WTC11 (cell line): Measurements from ENCODE around the gene DNASE1L2. TPM values are rescaled to one million over a fixed set of nuclear protein-coding genes. Genes with fewer than 3 reads are reported as not detected.

Experiments used
- ATAC-seq: fragments of 200-7000 bp; cut with Tn5 transposase; 2 replicates; pipeline ENCODE4 v1.10.0; 2021; ENCODE audit warnings: mild to moderate bottlenecking, moderate library complexity
- CTCF ChIA-PET: fragments of 300-600 bp; sonication (Branson Sonifier 250); formaldehyde crosslinking; loops from one replicate; lab custom pipeline; 2021; ENCODE audit warnings: antibody characterized with exemption; lab: Charles Lee
- POLR2A ChIA-PET: fragments of 350-600 bp; sonication (Branson Sonifier 250); formaldehyde crosslinking; loops from one replicate; lab custom pipeline; 2021; ENCODE audit warnings: antibody characterized with exemption; lab: Charles Lee
- DNase-seq: peaks from one replicate; pipeline ENCODE4 v3.0.0; 2021; ENCODE audit warnings: low spot score
- H3K27ac Mint-ChIP-seq: 2 replicates; pipeline ENCODE4 v1.8.0; 2021; ENCODE audit warnings: mixed read lengths
- H3K27me3 Mint-ChIP-seq: 2 replicates; pipeline ENCODE4 v1.8.0; 2021; ENCODE audit warnings: low read depth, mild to moderate bottlenecking, moderate library complexity, mixed read lengths
- H3K36me3 Mint-ChIP-seq: 2 replicates; pipeline ENCODE4 v1.8.0; 2021; ENCODE audit warnings: mixed read lengths
- H3K4me1 Mint-ChIP-seq: 2 replicates; pipeline ENCODE4 v1.8.0; 2022; ENCODE audit warnings: mixed read lengths
- H3K4me3 Mint-ChIP-seq: 2 replicates; pipeline ENCODE4 v1.8.0; 2021; ENCODE audit warnings: mild to moderate bottlenecking, moderate library complexity, mixed read lengths
- H3K9me3 Mint-ChIP-seq: 2 replicates; pipeline ENCODE4 v1.8.0; 2021; ENCODE audit warnings: mixed read lengths
- CBFB ChIP-seq: sonication (generic); formaldehyde crosslinking; IDR thresholded peaks from 2 replicates; pipeline ENCODE4 v1.8.1; 2022; ENCODE audit warnings: mild to moderate bottlenecking, low read depth, missing genetic modification reagents
- CREM ChIP-seq: sonication (generic); formaldehyde crosslinking; IDR thresholded peaks from 2 replicates; pipeline ENCODE4 v1.8.1; 2022; ENCODE audit warnings: mild to moderate bottlenecking, missing genetic modification reagents, moderate library complexity
- E2F1 ChIP-seq: sonication (generic); formaldehyde crosslinking; IDR thresholded peaks from 2 replicates; pipeline ENCODE4 v1.8.0; 2022; ENCODE audit warnings: mild to moderate bottlenecking, missing genetic modification reagents
- ETV6 ChIP-seq: sonication (generic); formaldehyde crosslinking; IDR thresholded peaks from 2 replicates; pipeline ENCODE4 v1.8.1; 2022; ENCODE audit warnings: mild to moderate bottlenecking, missing genetic modification reagents
- FOXP4 ChIP-seq: sonication (generic); formaldehyde crosslinking; IDR thresholded peaks from 2 replicates; pipeline ENCODE4 v1.8.0; 2022; ENCODE audit warnings: mild to moderate bottlenecking, missing genetic modification reagents
- KAT7 ChIP-seq: sonication (generic); formaldehyde crosslinking; IDR thresholded peaks from 2 replicates; pipeline ENCODE4 v1.8.1; 2023; ENCODE audit warnings: missing genetic modification reagents, mild to moderate bottlenecking, borderline replicate concordance
- MAX ChIP-seq: sonication (generic); formaldehyde crosslinking; IDR thresholded peaks from 2 replicates; pipeline ENCODE4 v1.8.0; 2022; ENCODE audit warnings: mild to moderate bottlenecking, missing genetic modification reagents
- NFE2L1 ChIP-seq: sonication (generic); formaldehyde crosslinking; IDR thresholded peaks from 2 replicates; pipeline ENCODE4 v1.8.1; 2023; ENCODE audit warnings: missing genetic modification reagents
- PRDM15 ChIP-seq: sonication (generic); formaldehyde crosslinking; IDR thresholded peaks from 2 replicates; pipeline ENCODE4 v1.8.0; 2022; ENCODE audit warnings: missing genetic modification reagents
- SMAD3 ChIP-seq: sonication (generic); formaldehyde crosslinking; IDR thresholded peaks from 2 replicates; pipeline ENCODE4 v1.8.0; 2022; ENCODE audit warnings: missing genetic modification reagents, mild to moderate bottlenecking, borderline replicate concordance
- SP1 ChIP-seq: sonication (generic); formaldehyde crosslinking; conservative IDR thresholded peaks from 2 replicates; pipeline ENCODE4 v1.8.1; 2022; ENCODE audit warnings: missing genetic modification reagents
- TCF7 ChIP-seq: sonication (generic); formaldehyde crosslinking; IDR thresholded peaks from 2 replicates; pipeline ENCODE4 v1.8.0; 2022; ENCODE audit warnings: mild to moderate bottlenecking, low read depth, missing genetic modification reagents, moderate library complexity
- TP53 ChIP-seq: sonication (generic); formaldehyde crosslinking; IDR thresholded peaks from 2 replicates; pipeline ENCODE4 v1.8.1; 2023; ENCODE audit warnings: mild to moderate bottlenecking, missing genetic modification reagents
- ZBTB43 ChIP-seq: sonication (generic); formaldehyde crosslinking; IDR thresholded peaks from 2 replicates; pipeline ENCODE4 v1.8.1; 2023; ENCODE audit warnings: mild to moderate bottlenecking, missing genetic modification reagents
- ZNF121 ChIP-seq: sonication (generic); formaldehyde crosslinking; IDR thresholded peaks from 2 replicates; pipeline ENCODE4 v1.8.0; 2023; ENCODE audit warnings: missing genetic modification reagents
- ZNF219 ChIP-seq: sonication (generic); formaldehyde crosslinking; IDR thresholded peaks from 2 replicates; pipeline ENCODE4 v1.8.0; 2023; ENCODE audit warnings: missing genetic modification reagents, mild to moderate bottlenecking, borderline replicate concordance
- ZNF232 ChIP-seq: sonication (generic); formaldehyde crosslinking; IDR thresholded peaks from 2 replicates; pipeline ENCODE4 v1.8.0; 2022; ENCODE audit warnings: mild to moderate bottlenecking, missing genetic modification reagents
- ZNF423 ChIP-seq: fragments of 250-450 bp; sonication (Bioruptor Pico); IDR thresholded peaks from 2 replicates; pipeline ENCODE4 v2.1.2; 2022; ENCODE audit warnings: mild to moderate bottlenecking, moderate library complexity
- total RNA-seq: library from RNA; stranded (reverse); gene quantifications from 3 replicates; pipeline ENCODE4 v1.2.3, GENCODE V29; 2021
- TF ChIP-seq, protein P1 (sequence below): fragments of 250-450 bp; sonication (Bioruptor Pico); IDR thresholded peaks from 2 replicates; pipeline ENCODE4 v1.9.0; 2021; ENCODE audit warnings: moderate library complexity, mild to moderate bottlenecking, inconsistent platforms, borderline replicate concordance
- TF ChIP-seq, protein P2 (sequence below): fragments of 250-450 bp; sonication (Bioruptor Pico); IDR thresholded peaks from 2 replicates; pipeline ENCODE4 v1.8.0; 2021; ENCODE audit warnings: mild to moderate bottlenecking

The DNASE1L2 gene
- total RNA-seq, 1 experiment from 2014 or later, result 0.66 TPM

DNA sequence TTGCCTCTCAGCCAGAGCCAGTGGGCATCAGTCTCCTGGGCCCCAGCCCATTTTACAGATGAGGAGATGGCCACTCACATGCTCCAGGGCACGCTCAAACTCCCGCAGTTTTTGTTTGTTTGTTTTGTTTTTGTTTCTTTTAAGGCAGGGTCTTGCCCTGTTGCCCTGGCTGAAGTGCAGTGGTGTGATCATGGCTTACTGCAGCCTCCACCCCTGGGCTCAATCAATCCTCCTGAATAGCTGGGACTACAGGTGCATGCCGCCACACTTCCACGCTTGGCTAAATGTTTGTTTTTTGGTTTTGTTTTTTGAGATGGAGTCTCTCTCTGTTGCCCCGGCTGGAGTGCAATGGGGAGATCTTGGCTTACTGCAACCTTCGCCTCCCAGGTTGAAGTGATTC is 9.3 kb upstream of the DNASE1L2 start:
- POLR2A ChIA-PET, result interaction anchor here (0.6 kb wide), 1 partner anchor 324 kb away, joined by 5 read pairs; no protein-coding TSS in a partner anchor
- H3K36me3 Mint-ChIP-seq, result peaks cover 3% of the 10 kb centered on the region; the same call in 1 of the 2 replicates
- peaks cover 3% of the 10 kb centered on the region; the same call in 1 of the 2 replicates for H3K4me1 Mint-ChIP-seq
- no peak overlapping the region for H3K4me3 Mint-ChIP-seq
- DNase-seq (no peak), ATAC-seq (no peak)
- H3K27ac Mint-ChIP-seq, result no peak overlapping the region
- TF ChIP-seq SMAD3 (no peak), ZNF121 (CRISPR knock-in tag) (0 out of 2 replicates have a peak, but pooled peaks have one; percentile 12)
- H3K27me3 Mint-ChIP-seq, result no peaks in the 10 kb centered on the region
- CTCF ChIA-PET, result interaction anchor here (0.6 to 1.8 kb wide), 2 partner anchors 32 to 261 kb away, joined by 5 to 8 read pairs; no protein-coding TSS in a partner anchor
- no peaks in the 10 kb centered on the region for H3K9me3 Mint-ChIP-seq

GRCh38 chr16:2228161-2228824 is 8.0 kb upstream of the DNASE1L2 start:
- Mint-ChIP-seq H3K9me3 (no peaks in the 10 kb centered on the region), H3K27ac (no peak overlapping the region), H3K4me1 (peaks cover 3% of the 10 kb centered on the region; the same call in 1 of the 2 replicates), H3K36me3 (peaks cover 3% of the 10 kb centered on the region; the same call in 1 of the 2 replicates), H3K27me3 (no peaks in the 10 kb centered on the region), H3K4me3 (no peak overlapping the region)
- CTCF ChIA-PET, result no interaction called here
- POLR2A ChIA-PET, result no interaction called here
- TF ChIP-seq, protein P1, sequence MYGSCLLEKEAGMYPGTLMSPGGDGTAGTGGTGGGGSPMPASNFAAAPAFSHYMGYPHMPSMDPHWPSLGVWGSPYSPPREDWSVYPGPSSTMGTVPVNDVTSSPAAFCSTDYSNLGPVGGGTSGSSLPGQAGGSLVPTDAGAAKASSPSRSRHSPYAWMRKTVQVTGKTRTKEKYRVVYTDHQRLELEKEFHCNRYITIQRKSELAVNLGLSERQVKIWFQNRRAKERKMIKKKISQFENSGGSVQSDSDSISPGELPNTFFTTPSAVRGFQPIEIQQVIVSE, result no peak
- TF ChIP-seq CREM, result no peak
- TF ChIP-seq ZNF232 (CRISPR knock-in tag), result no peak
- no peak for TF ChIP-seq NFE2L1
- no peak for TF ChIP-seq ZNF219
- no peak for TF ChIP-seq FOXP4 (CRISPR knock-in tag)
- TF ChIP-seq CBFB (CRISPR knock-in tag), result no peak
- TF ChIP-seq, protein P2, sequence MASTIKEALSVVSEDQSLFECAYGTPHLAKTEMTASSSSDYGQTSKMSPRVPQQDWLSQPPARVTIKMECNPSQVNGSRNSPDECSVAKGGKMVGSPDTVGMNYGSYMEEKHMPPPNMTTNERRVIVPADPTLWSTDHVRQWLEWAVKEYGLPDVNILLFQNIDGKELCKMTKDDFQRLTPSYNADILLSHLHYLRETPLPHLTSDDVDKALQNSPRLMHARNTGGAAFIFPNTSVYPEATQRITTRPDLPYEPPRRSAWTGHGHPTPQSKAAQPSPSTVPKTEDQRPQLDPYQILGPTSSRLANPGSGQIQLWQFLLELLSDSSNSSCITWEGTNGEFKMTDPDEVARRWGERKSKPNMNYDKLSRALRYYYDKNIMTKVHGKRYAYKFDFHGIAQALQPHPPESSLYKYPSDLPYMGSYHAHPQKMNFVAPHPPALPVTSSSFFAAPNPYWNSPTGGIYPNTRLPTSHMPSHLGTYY (CRISPR knock-in tag), result no peak
- no peak for TF ChIP-seq ZBTB43 (CRISPR knock-in tag)
- no peak for TF ChIP-seq ETV6 (CRISPR knock-in tag)
- ATAC-seq, result no peak
- DNase-seq, result no peak

- H3K27ac Mint-ChIP-seq, result no peak overlapping the region
- H3K27me3 Mint-ChIP-seq, result no peaks in the 10 kb centered on the region
- DNase-seq (no peak), ATAC-seq (no peak)
- POLR2A ChIA-PET, result no interaction called here
- no peaks in the 10 kb centered on the region for H3K9me3 Mint-ChIP-seq
- H3K4me1 Mint-ChIP-seq, result peaks cover 3% of the 10 kb centered on the region; the same call in 1 of the 2 replicates
- H3K36me3 Mint-ChIP-seq, result peaks cover 3% of the 10 kb centered on the region; the same call in 1 of the 2 replicates
- H3K4me3 Mint-ChIP-seq, result no peak overlapping the region
- CTCF ChIA-PET, result interaction anchor here (1.1 kb wide), 1 partner anchor 34 kb away, joined by 4 read pairs; no protein-coding TSS in a partner anchor
- TF ChIP-seq SP1, result no peak
- no peak for TF ChIP-seq PRDM15 (CRISPR knock-in tag)
- TF ChIP-seq E2F1 (CRISPR knock-in tag), result no peak
- no peak for TF ChIP-seq KAT7
- TF ChIP-seq ZNF423 (CRISPR knock-in tag), result no peak
- TF ChIP-seq TCF7, result no peak
- no peak for TF ChIP-seq MAX (CRISPR knock-in tag)
- TF ChIP-seq, protein P2 (CRISPR knock-in tag), result no peak
- TF ChIP-seq TP53, result no peak
Observed at GRCh38 chr16:2229091-2229490, 7.2 kb upstream of the DNASE1L2 start.
